Activated CD4-positive, alpha-beta T cell treated with anti-CD3 and anti-CD28 coated beads, Interleukin-2, amount 10 ng/mL, durations not matched to agents 24 days and 14 days (primary cell): Measurements from ENCODE around the gene TIE1. TPM values are rescaled to one million over a fixed set of nuclear protein-coding genes. Genes with fewer than 3 reads are reported as not detected.

Source experiments
- DNase-seq: peaks from one replicate; pipeline ENCODE4 v3.0.0; 2022
- H3K27ac Mint-ChIP-seq: one replicate; pipeline ENCODE4 v1.8.0; 2022; ENCODE audit warnings: mild to moderate bottlenecking, mixed read lengths
- H3K27me3 Mint-ChIP-seq: one replicate; pipeline ENCODE4 v1.8.0; 2022; ENCODE audit warnings: mixed read lengths
- H3K36me3 Mint-ChIP-seq: one replicate; pipeline ENCODE4 v1.8.0; 2022; ENCODE audit warnings: low read depth, mild to moderate bottlenecking, mixed read lengths
- H3K4me1 Mint-ChIP-seq: one replicate; pipeline ENCODE4 v1.8.0; 2021; ENCODE audit warnings: mixed read lengths
- H3K4me3 Mint-ChIP-seq: one replicate; pipeline ENCODE4 v1.8.0; 2022; ENCODE audit warnings: mild to moderate bottlenecking, moderate library complexity, mixed read lengths
- H3K9me3 Mint-ChIP-seq: one replicate; pipeline ENCODE4 v1.8.0; 2021; ENCODE audit warnings: mixed read lengths
- intact Hi-C: fragments of 100-400 bp; cut with micrococcal nuclease; formaldehyde crosslinking; loops from one replicate; pipeline ENCODE4 v1.15.1; 2023
- total RNA-seq: library from RNA; stranded (reverse); gene quantifications from 2 replicates; pipeline ENCODE4 v1.2.3, GENCODE V29; 2022

The TIE1 gene
- total RNA-seq, 1 donor from 2014 or later, result 0.23 TPM

DNA sequence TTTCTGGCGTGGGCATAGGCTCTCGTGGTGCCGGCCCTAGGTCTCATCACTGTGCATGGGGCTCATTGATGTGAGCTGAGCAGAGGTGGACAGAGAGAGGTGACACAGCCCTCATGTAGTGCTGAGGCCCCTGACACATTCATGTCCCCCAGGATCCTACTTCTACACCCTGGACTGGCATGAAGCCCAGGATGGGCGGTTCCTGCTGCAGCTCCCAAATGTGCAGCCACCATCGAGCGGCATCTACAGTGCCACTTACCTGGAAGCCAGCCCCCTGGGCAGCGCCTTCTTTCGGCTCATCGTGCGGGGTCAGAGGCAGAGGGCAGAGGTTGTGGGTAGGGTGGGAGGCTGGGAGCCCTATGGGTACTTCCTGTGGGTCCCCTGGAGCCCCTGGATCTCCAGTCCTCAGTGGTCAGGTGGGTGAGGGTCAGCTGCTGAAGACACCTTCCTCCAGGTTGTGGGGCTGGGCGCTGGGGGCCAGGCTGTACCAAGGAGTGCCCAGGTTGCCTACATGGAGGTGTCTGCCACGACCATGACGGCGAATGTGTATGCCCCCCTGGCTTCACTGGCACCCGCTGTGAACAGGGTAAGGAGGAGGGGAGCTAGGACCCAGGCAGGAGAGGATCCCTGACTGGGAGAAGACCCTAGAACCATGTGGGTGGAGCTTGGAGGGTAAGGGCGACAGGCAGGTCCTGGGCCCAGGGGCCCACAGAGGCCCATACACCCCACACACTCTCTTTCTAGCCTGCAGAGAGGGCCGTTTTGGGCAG is 6.1 kb downstream of the TIE1 start:
- H3K27ac Mint-ChIP-seq, result no peak overlapping the region
- no peaks in the 10 kb centered on the region for H3K9me3 Mint-ChIP-seq
- H3K36me3 Mint-ChIP-seq, result no peaks in the 10 kb centered on the region
- H3K4me1 Mint-ChIP-seq, result no peaks in the 10 kb centered on the region
- intact Hi-C loops, result no loop called here
- DNase-seq, result no peak
- peaks cover 2% of the 10 kb centered on the region for H3K27me3 Mint-ChIP-seq
- no peak overlapping the region for H3K4me3 Mint-ChIP-seq

DNA sequence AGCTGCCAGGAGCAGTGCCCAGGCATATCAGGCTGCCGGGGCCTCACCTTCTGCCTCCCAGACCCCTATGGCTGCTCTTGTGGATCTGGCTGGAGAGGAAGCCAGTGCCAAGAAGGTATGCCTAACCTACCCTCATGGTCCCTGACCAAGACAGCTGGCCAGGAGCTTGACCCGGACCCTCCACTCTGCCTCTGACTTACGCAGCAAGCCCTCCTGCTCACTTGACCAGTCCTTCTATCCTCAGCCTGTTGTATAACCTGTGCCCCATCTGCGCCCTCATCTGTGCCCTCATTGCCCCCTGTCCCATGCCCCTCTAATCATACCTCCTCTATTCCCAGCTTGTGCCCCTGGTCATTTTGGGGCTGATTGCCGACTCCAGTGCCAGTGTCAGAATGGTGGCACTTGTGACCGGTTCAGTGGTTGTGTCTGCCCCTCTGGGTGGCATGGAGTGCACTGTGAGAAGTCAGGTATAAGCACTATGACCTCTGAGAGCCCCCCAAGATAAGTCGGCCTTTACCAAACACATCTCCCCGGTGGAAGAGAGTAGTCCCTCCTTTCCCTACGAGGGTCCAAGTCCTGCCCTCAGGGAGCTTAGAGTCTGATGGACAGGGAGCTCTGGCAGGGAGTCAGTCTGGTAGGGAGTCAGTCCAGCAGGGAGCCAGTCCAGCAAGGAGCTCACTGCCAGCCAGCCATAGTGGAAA is 6.8 kb downstream of the TIE1 start:
- Mint-ChIP-seq H3K27me3 (peaks cover 2% of the 10 kb centered on the region), H3K27ac (no peak overlapping the region), H3K36me3 (no peaks in the 10 kb centered on the region), H3K4me3 (no peak overlapping the region), H3K9me3 (no peaks in the 10 kb centered on the region), H3K4me1 (no peaks in the 10 kb centered on the region)
- intact Hi-C loops, result no loop called here
- DNase-seq, result no peak

DNA sequence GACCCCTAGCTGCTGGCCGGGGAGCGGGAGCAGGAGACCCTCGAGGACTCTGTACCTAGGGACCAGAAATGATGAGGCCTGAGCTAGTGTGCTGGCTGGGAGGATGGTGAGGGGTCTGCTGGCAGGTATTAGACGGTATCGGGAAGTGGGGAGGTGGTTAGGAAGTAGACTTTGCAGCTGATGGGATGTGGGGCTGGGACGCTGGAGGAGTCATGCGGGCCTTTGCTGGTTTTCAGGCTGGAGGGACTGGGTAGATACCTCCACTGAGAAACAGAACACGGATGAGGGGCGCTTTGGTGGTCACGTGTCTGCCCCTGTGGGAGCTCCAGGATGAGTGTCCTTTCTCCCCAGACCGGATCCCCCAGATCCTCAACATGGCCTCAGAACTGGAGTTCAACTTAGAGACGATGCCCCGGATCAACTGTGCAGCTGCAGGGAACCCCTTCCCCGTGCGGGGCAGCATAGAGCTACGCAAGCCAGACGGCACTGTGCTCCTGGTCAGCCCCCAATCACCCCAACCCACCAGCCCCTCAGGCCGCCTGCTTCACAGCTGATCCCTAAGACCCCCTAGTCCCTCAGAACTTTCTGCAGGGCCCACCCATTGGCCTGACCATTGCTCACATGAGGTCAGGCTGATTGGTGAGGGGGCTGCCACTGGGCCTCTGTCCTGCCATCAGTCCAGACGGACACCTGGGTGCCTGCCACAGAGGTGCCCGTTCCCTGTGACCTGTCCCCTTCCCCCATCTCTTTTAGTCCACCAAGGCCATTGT is 8.0 kb downstream of the TIE1 start:
- Mint-ChIP-seq H3K4me1 (no peaks in the 10 kb centered on the region), H3K4me3 (no peak overlapping the region)

DNA sequence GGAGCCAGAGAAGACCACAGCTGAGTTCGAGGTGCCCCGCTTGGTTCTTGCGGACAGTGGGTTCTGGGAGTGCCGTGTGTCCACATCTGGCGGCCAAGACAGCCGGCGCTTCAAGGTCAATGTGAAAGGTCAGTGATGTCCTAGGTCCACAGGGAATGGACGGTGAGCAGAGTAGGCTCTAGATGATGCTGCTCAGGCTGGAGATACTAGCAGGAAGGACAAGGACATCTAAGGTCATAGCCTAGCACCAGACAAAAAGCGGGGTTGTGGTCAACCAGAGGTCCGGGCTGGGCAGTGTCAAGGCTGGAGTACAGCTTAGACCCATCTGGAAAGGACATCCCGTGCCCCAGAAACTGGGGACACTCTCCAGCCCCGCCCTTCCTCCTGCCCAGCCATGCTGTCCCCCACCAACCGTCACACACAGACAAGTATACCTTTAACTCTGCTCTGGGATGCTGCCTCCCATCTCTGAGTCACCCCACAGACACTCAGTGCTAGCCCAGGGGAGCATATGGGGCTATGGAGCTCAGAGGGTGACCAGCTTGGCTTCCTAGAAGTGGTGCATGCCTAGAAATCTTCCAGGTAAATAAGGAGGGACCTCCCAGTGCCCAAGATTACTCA is 8.7 kb downstream of the TIE1 start:
- Mint-ChIP-seq H3K4me1 (no peaks in the 10 kb centered on the region), H3K36me3 (no peaks in the 10 kb centered on the region), H3K27ac (no peak overlapping the region), H3K27me3 (peaks cover 2% of the 10 kb centered on the region), H3K9me3 (no peaks in the 10 kb centered on the region), H3K4me3 (no peak overlapping the region)
- no peak for DNase-seq
- intact Hi-C loops, result no loop called here

More for the DNA sequence above, 8.0 kb downstream of the TIE1 start:
- intact Hi-C loops, result no loop called here
- DNase-seq, result no peak
- H3K36me3 Mint-ChIP-seq, result no peaks in the 10 kb centered on the region
- H3K27me3 Mint-ChIP-seq, result peaks cover 2% of the 10 kb centered on the region
- H3K9me3 Mint-ChIP-seq, result no peaks in the 10 kb centered on the region
- no peak overlapping the region for H3K27ac Mint-ChIP-seq

DNA sequence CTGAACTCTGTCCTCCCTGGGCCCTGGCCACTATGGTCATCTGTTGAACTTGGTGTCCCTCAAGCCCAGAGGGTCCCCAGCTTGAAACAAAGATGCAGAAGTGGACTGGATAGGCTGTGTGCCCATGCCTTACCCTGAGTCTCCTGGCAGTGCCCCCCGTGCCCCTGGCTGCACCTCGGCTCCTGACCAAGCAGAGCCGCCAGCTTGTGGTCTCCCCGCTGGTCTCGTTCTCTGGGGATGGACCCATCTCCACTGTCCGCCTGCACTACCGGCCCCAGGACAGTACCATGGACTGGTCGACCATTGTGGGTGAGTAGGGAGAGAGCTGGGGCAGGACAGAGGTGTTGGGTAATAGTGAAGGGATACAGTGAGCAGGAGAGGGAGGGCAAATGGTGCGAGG is 10.7 kb downstream of the TIE1 start:
- no peak for DNase-seq
- no peak overlapping the region for H3K27ac Mint-ChIP-seq
- no peaks in the 10 kb centered on the region for H3K36me3 Mint-ChIP-seq
- H3K4me1 Mint-ChIP-seq, result no peaks in the 10 kb centered on the region
- H3K9me3 Mint-ChIP-seq, result no peaks in the 10 kb centered on the region
- H3K27me3 Mint-ChIP-seq, result peaks cover 2% of the 10 kb centered on the region
- intact Hi-C loops, result no loop called here
- H3K4me3 Mint-ChIP-seq, result no peak overlapping the region

DNA sequence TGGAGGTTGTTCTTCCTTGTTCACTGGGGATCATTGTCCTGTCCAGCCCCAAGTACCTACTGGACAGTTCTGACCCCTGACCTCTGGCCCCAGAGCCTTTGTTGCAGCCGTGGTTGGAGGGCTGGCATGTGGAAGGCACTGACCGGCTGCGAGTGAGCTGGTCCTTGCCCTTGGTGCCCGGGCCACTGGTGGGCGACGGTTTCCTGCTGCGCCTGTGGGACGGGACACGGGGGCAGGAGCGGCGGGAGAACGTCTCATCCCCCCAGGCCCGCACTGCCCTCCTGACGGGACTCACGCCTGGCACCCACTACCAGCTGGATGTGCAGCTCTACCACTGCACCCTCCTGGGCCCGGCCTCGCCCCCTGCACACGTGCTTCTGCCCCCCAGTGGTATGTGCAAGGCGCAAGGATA is 11.4 kb downstream of the TIE1 start:
- Mint-ChIP-seq H3K4me1 (no peaks in the 10 kb centered on the region), H3K36me3 (no peaks in the 10 kb centered on the region), H3K27me3 (peaks cover 2% of the 10 kb centered on the region), H3K9me3 (no peaks in the 10 kb centered on the region), H3K4me3 (no peak overlapping the region), H3K27ac (no peak overlapping the region)
- DNase-seq, result no peak
- intact Hi-C loops, result no loop called here

DNA sequence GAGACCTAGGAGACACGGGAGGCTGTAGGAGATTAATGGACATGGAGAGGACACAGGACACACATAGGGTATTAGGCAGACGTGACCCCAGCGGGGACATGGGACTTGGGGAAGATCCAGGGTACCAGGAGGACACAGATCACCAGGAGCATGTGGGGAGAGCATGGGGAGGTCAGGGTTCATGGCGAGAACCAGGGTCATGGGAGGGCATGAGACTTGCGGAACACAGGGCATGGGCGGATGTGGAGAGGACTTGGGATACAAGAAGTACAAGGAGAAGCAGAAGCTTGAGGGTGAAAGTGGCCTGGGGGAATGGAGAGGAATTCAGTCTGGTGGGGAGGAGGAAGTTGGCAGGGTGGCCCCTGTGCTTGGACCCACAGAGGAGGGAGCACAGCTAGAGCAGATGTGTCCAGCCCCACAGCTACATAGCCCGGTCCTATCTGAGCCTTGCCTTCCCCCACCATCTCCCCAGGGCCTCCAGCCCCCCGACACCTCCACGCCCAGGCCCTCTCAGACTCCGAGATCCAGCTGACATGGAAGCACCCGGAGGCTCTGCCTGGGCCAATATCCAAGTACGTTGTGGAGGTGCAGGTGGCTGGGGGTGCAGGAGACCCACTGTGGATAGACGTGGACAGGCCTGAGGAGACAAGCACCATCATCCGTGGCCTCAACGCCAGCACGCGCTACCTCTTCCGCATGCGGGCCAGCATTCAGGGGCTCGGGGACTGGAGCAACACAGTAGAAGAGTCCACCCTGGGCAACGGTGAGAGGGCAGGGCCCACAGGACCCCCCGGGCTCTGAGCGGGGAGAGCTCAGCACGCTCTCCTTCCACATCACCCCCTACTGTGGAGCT is 12.1 kb downstream of the TIE1 start:
- Mint-ChIP-seq H3K4me1 (peaks cover 3% of the 10 kb centered on the region), H3K9me3 (no peaks in the 10 kb centered on the region), H3K27me3 (peaks cover 2% of the 10 kb centered on the region), H3K27ac (no peak overlapping the region), H3K36me3 (no peaks in the 10 kb centered on the region), H3K4me3 (no peak overlapping the region)
- DNase-seq, result no peak
- intact Hi-C loops, result no loop called here

DNA sequence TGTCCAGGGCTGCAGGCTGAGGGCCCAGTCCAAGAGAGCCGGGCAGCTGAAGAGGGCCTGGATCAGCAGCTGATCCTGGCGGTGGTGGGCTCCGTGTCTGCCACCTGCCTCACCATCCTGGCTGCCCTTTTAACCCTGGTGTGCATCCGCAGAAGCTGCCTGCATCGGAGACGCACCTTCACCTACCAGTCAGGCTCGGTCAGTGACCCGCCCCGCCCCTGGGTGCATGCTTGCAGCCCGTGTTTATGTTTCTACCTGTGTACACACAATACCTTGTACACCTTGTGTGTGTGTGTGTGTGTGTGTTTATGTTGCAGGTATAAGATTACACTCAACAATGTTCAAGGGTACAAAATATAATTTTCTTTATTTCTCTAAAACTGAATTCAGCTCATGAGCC is 13.0 kb downstream of the TIE1 start:
- Mint-ChIP-seq H3K9me3 (no peaks in the 10 kb centered on the region), H3K4me1 (peaks cover 7% of the 10 kb centered on the region), H3K27ac (no peak overlapping the region), H3K27me3 (peaks cover 2% of the 10 kb centered on the region), H3K36me3 (no peaks in the 10 kb centered on the region), H3K4me3 (no peak overlapping the region)
- intact Hi-C loops, result no loop called here
- DNase-seq, result no peak

DNA sequence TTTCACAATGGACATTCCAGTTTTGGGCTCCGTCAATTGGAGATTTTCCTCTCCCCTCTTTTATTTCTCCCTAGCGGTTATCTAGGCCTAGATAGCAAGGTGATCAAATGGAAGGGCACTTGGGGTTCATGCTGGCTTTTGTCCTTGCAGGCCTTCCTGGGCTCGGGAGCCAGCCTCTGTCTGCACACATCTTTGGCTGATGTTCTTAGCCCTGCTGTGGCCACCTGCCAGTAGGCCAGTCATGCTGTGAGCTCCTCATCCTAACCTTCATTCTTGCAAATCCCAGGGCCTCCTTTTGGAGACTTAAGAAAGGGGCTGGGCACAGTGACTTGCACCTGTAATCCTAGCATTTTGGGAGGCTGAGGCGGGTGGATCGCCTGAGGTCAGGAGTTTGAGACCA is 13.5 kb downstream of the TIE1 start:
- H3K4me3 Mint-ChIP-seq, result no peak overlapping the region
- no peaks in the 10 kb centered on the region for H3K36me3 Mint-ChIP-seq
- DNase-seq, result no peak
- H3K27me3 Mint-ChIP-seq, result peaks cover 2% of the 10 kb centered on the region
- H3K4me1 Mint-ChIP-seq, result peaks cover 7% of the 10 kb centered on the region
- intact Hi-C loops, result no loop called here
- H3K27ac Mint-ChIP-seq, result no peak overlapping the region
- H3K9me3 Mint-ChIP-seq, result no peaks in the 10 kb centered on the region

DNA sequence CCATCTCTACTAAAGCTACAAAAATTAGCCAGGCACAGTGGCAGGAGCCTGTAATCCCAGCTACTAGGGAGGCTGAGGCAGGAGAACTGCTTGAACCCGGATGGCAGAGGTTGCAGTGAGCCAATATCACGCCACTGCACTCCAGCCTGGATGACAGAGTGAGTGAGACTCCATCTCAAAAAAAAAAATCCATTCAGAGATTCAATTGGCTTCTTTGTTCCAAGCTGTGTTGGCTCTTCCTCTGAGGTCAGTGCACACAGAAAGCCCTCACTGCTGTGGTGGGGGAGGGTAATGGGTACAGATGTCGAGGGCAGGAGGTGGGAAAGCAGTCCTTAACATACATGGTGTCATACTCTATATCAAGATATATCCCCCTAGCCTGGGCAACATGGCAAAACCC is 14.7 kb downstream of the TIE1 start:
- no peaks in the 10 kb centered on the region for H3K9me3 Mint-ChIP-seq
- intact Hi-C loops, result no loop called here
- no peaks in the 10 kb centered on the region for H3K36me3 Mint-ChIP-seq
- no peak for DNase-seq
- no peaks in the 10 kb centered on the region for H3K27me3 Mint-ChIP-seq
- H3K27ac Mint-ChIP-seq, result no peak overlapping the region
- H3K4me3 Mint-ChIP-seq, result no peak overlapping the region
- peaks cover 7% of the 10 kb centered on the region for H3K4me1 Mint-ChIP-seq

DNA sequence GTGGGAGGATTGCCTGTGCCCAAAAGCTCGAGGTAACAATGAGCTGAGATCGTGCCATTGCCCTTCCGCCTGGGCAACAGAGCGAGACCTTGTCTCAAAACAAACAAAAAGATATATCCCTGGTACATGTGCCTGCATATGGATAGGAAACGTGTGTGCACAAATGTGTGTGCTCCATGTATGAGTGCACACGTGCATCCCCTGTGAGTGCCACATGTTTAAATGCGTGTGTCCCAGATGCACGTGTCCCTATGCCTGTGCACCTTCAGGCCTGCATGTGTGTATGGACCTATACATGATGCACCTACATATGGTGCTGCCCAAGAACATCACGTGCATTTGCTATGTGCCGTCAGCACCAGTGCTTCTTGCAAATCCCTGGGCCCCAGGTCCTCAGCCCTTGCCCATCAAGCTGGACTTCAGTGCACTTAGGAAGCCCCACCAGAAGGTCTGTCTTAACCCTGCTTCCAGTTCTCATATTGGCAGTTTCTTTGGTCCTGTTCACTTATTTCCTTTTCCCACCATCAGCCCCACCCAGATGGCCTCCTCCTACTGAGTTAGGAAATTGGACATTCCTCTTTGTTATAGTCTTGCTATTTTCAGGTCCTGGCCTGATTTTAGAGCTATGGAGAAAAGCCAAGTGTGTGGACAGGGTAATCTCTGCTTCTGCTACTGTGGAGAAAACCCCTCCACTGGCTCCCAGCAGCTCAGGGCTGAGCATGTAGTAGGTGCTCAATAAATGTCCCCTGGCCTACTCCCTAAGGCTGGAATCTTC is 15.4 kb downstream of the TIE1 start:
- H3K27me3 Mint-ChIP-seq, result no peaks in the 10 kb centered on the region
- H3K9me3 Mint-ChIP-seq, result no peaks in the 10 kb centered on the region
- H3K4me3 Mint-ChIP-seq, result no peak overlapping the region
- DNase-seq, result no peak
- no peak overlapping the region for H3K27ac Mint-ChIP-seq
- H3K4me1 Mint-ChIP-seq, result peaks cover 7% of the 10 kb centered on the region
- intact Hi-C loops, result no loop called here
- no peaks in the 10 kb centered on the region for H3K36me3 Mint-ChIP-seq

DNA sequence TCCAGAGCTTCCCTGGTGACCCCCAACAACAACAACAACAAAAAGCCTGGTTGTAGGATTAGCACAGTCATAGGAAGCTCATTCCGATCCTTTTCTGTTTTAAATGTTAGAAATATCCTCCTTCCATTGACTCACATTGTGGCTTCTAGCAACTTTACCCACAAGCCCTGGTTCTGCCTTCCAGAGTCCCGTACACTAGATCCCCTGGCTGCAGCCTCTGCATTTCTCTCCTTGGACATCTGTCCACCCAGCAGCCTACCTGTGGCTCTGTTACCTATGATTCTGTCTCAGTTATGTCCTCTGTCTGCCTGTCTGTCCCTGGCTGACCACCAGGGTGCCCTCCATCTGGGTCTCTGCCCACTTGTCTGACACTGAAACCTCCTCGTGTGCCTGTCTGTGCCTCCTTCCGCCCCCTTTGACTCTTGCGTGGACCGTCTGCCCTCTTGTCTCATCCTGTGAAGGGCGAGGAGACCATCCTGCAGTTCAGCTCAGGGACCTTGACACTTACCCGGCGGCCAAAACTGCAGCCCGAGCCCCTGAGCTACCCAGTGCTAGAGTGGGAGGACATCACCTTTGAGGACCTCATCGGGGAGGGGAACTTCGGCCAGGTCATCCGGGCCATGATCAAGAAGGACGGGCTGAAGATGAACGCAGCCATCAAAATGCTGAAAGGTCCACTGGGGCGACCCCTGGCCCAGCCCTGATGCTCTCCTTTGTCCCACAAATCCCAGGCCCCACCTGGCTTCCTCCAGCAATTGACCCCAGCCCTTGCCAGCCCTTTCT is 16.1 kb downstream of the TIE1 start:
- DNase-seq, result no peak
- Mint-ChIP-seq H3K4me3 (no peak overlapping the region), H3K27me3 (no peaks in the 10 kb centered on the region), H3K27ac (no peak overlapping the region), H3K4me1 (peaks cover 7% of the 10 kb centered on the region), H3K9me3 (no peaks in the 10 kb centered on the region), H3K36me3 (no peaks in the 10 kb centered on the region)
- intact Hi-C loops, result no loop called here
